Kidney (tissue), 14 donors: Measurements from ENCODE around the gene PPARG. TPM values are rescaled to one million over a fixed set of nuclear protein-coding genes. Genes with fewer than 3 reads are reported as not detected.

ENCODE experiments used
- DNase-seq, 5 donors: peaks; one replicate each; pipeline ENCODE4 v3.0.0-alpha.2; 2013 to 2020
- FAIRE-seq: peaks from 2 replicates; lab custom pipeline; 2012; peaks lifted over from hg19 to GRCh38; lab: Jason Lieb, UNC
- H3K27ac ChIP-seq, 2 donors: one replicate each; pipeline ENCODE4 v1.7.0; 2013; ENCODE audit warnings: low read depth in 2 of 2, low read length in 2 of 2, inconsistent platforms in 1 of 2
- H3K27me3 ChIP-seq: one replicate; pipeline ENCODE4 v1.7.1; 2013; ENCODE audit warnings: low read length, inconsistent platforms; ENCODE audit not compliant: control insufficient read depth, insufficient read depth
- H3K36me3 ChIP-seq, 3 donors: one replicate each; pipeline versions ENCODE4 v1.7.0 to v1.7.1; 2013; ENCODE audit warnings: low read length in 3 of 3, control low read depth in 1 of 3, inconsistent platforms in 1 of 3; ENCODE audit not compliant: insufficient read depth in 3 of 3, control insufficient read depth in 2 of 3
- H3K4me1 ChIP-seq, 3 donors: one replicate each; pipeline versions ENCODE4 v1.7.0 to v1.7.1; 2013; ENCODE audit warnings: low read length in 3 of 3, inconsistent platforms in 1 of 3, low read depth in 1 of 3; ENCODE audit not compliant: control insufficient read depth in 2 of 3, insufficient read depth in 2 of 3
- H3K4me3 ChIP-seq, 3 donors: one replicate each; pipeline versions ENCODE4 v1.7.0 to v1.8.1; 2013; ENCODE audit warnings: low read length in 3 of 3, control low read depth in 1 of 3, inconsistent platforms in 1 of 3
- H3K9ac ChIP-seq, 3 donors: one replicate each; pipeline versions ENCODE4 v1.7.0 to v1.7.1; 2013; ENCODE audit warnings: low read length in 3 of 3, control low read depth in 1 of 3, inconsistent platforms in 1 of 3
- H3K9me3 ChIP-seq, 3 donors: one replicate each; pipeline versions ENCODE4 v1.7.0 to v1.7.1; 2013; ENCODE audit warnings: low read length in 3 of 3, control low read depth in 1 of 3, inconsistent platforms in 1 of 3; ENCODE audit not compliant: control insufficient read depth in 2 of 3, insufficient read depth in 1 of 3
- CTCF ChIP-seq: IDR thresholded peaks from 3 replicates; pipeline ENCODE4 v1.5.1; 2012; ENCODE audit warnings: mild to moderate bottlenecking, moderate library complexity, borderline replicate concordance; ENCODE audit not compliant: insufficient read depth; ENCODE audit errors: extremely low read depth
- intact Hi-C: fragments of 100-400 bp; cut with DNase I; formaldehyde crosslinking; loops from one replicate; pipeline ENCODE4 v1.11.1; 2022
- polyA plus RNA-seq: library from polyadenylated mRNA; stranded (reverse); fragments of 350-450 nt; fragmentation: Illumina TruSeq; extraction: RNeasy Lipid Tissue Mini Kit (QIAGEN cat#74804); gene quantifications from one replicate; pipeline ENCODE4 v1.2.3, GENCODE V29; 2014; ENCODE audit warnings: low read depth, low replicate concordance; ENCODE audit not compliant: insufficient read depth
- total RNA-seq: library from RNA; stranded (reverse); fragmentation: NEBNext Ultra II Directional; extraction: Animal tissue kit (Norgen Biotek cat#: 25700); gene quantifications from one replicate; pipeline ENCODE4 v1.2.1, GENCODE V29; 2021
- donor health status: control.
- donor health status: control.
- donor health status: control.
- donor health status: control.
- donor health status: control.
- donor health status: DM: yes; HTN: yes; CAD: no.
- donor health status: Normal renal cell carcinoma (clear cell type).

The PPARG gene
- total and polyA plus RNA-seq, 2 donors from 2014 or later: 19.0 to 19.2 TPM

GRCh38 chr3:12463686-12464085 lies 174.8 kb downstream of the PPARG start:
- no peak overlapping the region for H3K4me3 ChIP-seq
- FAIRE-seq (no peak), DNase-seq (no peak)
- intact Hi-C loops: no loop called here
- no peak overlapping the region for H3K9ac ChIP-seq
- no peaks in the 10 kb centered on the region for H3K36me3 ChIP-seq
- H3K27me3 ChIP-seq: no peaks in the 10 kb centered on the region
- TF ChIP-seq CTCF: no peak
- no peak overlapping the region for H3K27ac ChIP-seq
- H3K4me1 ChIP-seq: peaks cover 0 to 9% (median 0%) of the 10 kb centered on the region in 3 donors
- no peaks in the 10 kb centered on the region for H3K9me3 ChIP-seq

DNA sequence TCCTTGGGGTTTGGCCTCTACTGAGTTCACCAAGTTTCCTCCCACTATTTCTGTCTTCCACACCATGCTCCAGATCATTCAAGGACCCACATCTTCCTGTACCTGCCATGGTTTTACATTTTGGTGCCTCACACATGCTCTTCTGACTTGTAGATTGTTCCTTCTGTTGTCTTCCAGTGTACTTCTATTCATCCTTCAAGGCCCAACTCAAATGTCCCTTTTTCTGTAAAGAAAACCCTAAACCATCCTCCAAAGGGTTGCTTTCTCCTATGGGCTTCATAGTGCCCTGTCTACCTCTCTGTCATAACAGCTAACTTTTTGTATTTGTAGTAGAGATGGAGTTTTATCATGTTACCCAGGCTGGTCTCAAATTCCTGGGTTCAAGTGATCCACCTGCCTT lies 175.3 kb downstream of the PPARG start:
- Histone ChIP-seq H3K4me1 (peaks cover 0 to 9% (median 0%) of the 10 kb centered on the region in 3 donors), H3K27ac (no peak overlapping the region), H3K9me3 (no peaks in the 10 kb centered on the region), H3K36me3 (no peaks in the 10 kb centered on the region), H3K9ac (no peak overlapping the region), H3K27me3 (no peaks in the 10 kb centered on the region), H3K4me3 (no peak overlapping the region)
- FAIRE-seq: no peak
- intact Hi-C loops: no loop called here
- DNase-seq: no peak
- TF ChIP-seq CTCF: no peak

GRCh38 chr3:12465151-12465835 lies 176.4 kb downstream of the PPARG start:
- DNase-seq: peak in 3 of 5 donors; percentile 45 to 66 (median 58)
- TF ChIP-seq CTCF: no peak
- Histone ChIP-seq H3K9me3 (no peaks in the 10 kb centered on the region), H3K27me3 (no peaks in the 10 kb centered on the region), H3K9ac (no peak overlapping the region), H3K36me3 (no peaks in the 10 kb centered on the region), H3K4me1 (peaks cover 0 to 9% (median 0%) of the 10 kb centered on the region in 3 donors), H3K27ac (peak overlapping the region; percentile 11 to 50), H3K4me3 (peak overlapping the region in 2 of 3 donors; percentile 25 to 39)
- no peak for FAIRE-seq
- intact Hi-C loops: no loop called here
